ENCODE results near the gene NIT2.

DNA sequence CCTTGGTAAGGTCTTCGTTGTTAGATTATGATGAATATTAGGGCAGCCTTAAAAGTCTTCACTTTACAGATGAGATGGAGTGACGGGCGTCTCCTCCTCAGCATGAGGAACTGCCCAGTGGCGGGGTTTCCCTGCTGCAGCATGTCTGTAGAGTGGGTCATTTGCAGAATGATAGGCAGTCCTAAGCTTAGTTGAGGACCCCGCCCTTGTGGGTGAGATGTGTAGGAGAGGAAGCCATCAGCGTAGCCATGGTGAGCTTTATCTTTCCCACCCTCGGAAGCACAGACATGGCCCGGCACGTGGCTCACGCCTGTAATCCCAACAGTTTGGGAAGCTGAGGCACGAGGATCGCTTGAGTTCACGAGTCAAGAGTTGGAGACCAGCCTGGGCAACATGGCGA is 877 bp downstream of the NIT2 start:
- TF ChIP-seq, protein P1, sequence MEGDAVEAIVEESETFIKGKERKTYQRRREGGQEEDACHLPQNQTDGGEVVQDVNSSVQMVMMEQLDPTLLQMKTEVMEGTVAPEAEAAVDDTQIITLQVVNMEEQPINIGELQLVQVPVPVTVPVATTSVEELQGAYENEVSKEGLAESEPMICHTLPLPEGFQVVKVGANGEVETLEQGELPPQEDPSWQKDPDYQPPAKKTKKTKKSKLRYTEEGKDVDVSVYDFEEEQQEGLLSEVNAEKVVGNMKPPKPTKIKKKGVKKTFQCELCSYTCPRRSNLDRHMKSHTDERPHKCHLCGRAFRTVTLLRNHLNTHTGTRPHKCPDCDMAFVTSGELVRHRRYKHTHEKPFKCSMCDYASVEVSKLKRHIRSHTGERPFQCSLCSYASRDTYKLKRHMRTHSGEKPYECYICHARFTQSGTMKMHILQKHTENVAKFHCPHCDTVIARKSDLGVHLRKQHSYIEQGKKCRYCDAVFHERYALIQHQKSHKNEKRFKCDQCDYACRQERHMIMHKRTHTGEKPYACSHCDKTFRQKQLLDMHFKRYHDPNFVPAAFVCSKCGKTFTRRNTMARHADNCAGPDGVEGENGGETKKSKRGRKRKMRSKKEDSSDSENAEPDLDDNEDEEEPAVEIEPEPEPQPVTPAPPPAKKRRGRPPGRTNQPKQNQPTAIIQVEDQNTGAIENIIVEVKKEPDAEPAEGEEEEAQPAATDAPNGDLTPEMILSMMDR (IDR thresholded peaks at IDR 0.05), result no peak
- no peak for TF ChIP-seq POLR2A (IDR thresholded peaks at IDR 0.05)

Measured in lower leg skin (tissue), 3 donors.